HepG2 (cell line): ENCODE measurements around the gene XRCC5. TPM values are rescaled to one million over a fixed set of nuclear protein-coding genes. Genes with fewer than 3 reads are reported as not detected.

Source experiments
- BRF2 ChIP-seq: sonication (generic); formaldehyde crosslinking; IDR thresholded peaks from 2 replicates; pipeline ENCODE4 v1.8.1; 2022; ENCODE audit warnings: mild to moderate bottlenecking, missing genetic modification reagents
- GATA4 ChIP-seq: sonication (generic); IDR thresholded peaks from 2 replicates; pipeline ENCODE4 v1.6.1; 2016; ENCODE audit warnings: antibody characterized with exemption, low read depth, borderline replicate concordance
- HNRNPLL ChIP-seq: fragments of 200-400 bp; formaldehyde crosslinking; IDR thresholded peaks from 2 replicates; pipeline ENCODE4 v1.6.1; 2017; ENCODE audit warnings: mild to moderate bottlenecking, low read depth, low read length; ENCODE audit not compliant: poor library complexity, severe bottlenecking
- THYN1 ChIP-seq: sonication (generic); formaldehyde crosslinking; IDR thresholded peaks from 2 replicates; pipeline ENCODE4 v1.8.1; 2023; ENCODE audit warnings: low read depth, mild to moderate bottlenecking, moderate library complexity, missing genetic modification reagents, borderline replicate concordance
- ZBTB34 ChIP-seq: sonication (generic); formaldehyde crosslinking; IDR thresholded peaks from 2 replicates; pipeline ENCODE4 v1.8.0; 2022; ENCODE audit warnings: mild to moderate bottlenecking, missing genetic modification reagents
- ZBTB39 ChIP-seq: sonication (generic); formaldehyde crosslinking; IDR thresholded peaks from 2 replicates; pipeline ENCODE4 v1.5.0; 2020; ENCODE audit warnings: missing genetic modification reagents
- ZMAT5 ChIP-seq: sonication (generic); formaldehyde crosslinking; IDR thresholded peaks from 2 replicates; pipeline ENCODE4 v1.5.0; 2020; ENCODE audit warnings: mild to moderate bottlenecking, low read depth, missing genetic modification reagents, borderline replicate concordance
- ZNF275 ChIP-seq: sonication (generic); formaldehyde crosslinking; IDR thresholded peaks from 2 replicates; pipeline ENCODE4 v1.8.0; 2022; ENCODE audit warnings: missing genetic modification reagents, mild to moderate bottlenecking, inconsistent platforms, borderline replicate concordance
- ZNF343 ChIP-seq: sonication (generic); formaldehyde crosslinking; IDR thresholded peaks from 2 replicates; pipeline ENCODE4 v1.4.0; 2020; ENCODE audit warnings: mild to moderate bottlenecking, missing genetic modification reagents
- ZNF704 ChIP-seq: sonication (generic); formaldehyde crosslinking; IDR thresholded peaks from 2 replicates; pipeline ENCODE4 v1.8.1; 2023; ENCODE audit warnings: mild to moderate bottlenecking, inconsistent platforms, moderate library complexity, missing genetic modification reagents, borderline replicate concordance
- ZNF776 ChIP-seq: sonication (generic); formaldehyde crosslinking; IDR thresholded peaks from 2 replicates; pipeline ENCODE4 v1.4.0; 2020; ENCODE audit warnings: mild to moderate bottlenecking, missing genetic modification reagents
- ZSCAN30 ChIP-seq: sonication (generic); formaldehyde crosslinking; IDR thresholded peaks from 2 replicates; pipeline ENCODE4 v1.5.0; 2020; ENCODE audit warnings: mild to moderate bottlenecking, missing genetic modification reagents
- ZSCAN5A ChIP-seq: sonication (generic); formaldehyde crosslinking; IDR thresholded peaks from 2 replicates; pipeline ENCODE4 v1.8.0; 2022; ENCODE audit warnings: mild to moderate bottlenecking, missing genetic modification reagents, borderline replicate concordance
- polyA plus RNA-seq, 8 experiments: library from polyadenylated mRNA; depleted of rRNA in 3 of 8; stranded (reverse) in 7 of 8; unstranded in 1 of 8; fragments of >200 nt; fragmentation: Illumina TruSeq in 4 of 8; extraction: Trizol in 4 of 8; gene quantifications; 2 replicates each; pipeline versions ENCODE4 v1.2.1 to v1.2.3, GENCODE V29; 2011 to 2016; ENCODE audit warnings: low read depth in 4 of 8, missing spikeins in 1 of 8, mixed read lengths in 1 of 8; ENCODE audit not compliant: insufficient read depth in 1 of 8
- total RNA-seq, 5 experiments: library from RNA; depleted of rRNA; stranded (reverse); fragments of >200 nt; fragmentation: Illumina TruSeq; extraction: Trizol; gene quantifications; 2 replicates each; pipeline ENCODE4 v1.2.3, GENCODE V29; 2016; ENCODE audit warnings: low read depth in 1 of 5
- TF ChIP-seq, protein P1 (sequence below), 2 experiments: sonication (generic) in 1 of 2; formaldehyde crosslinking in 1 of 2; IDR thresholded peaks; 2 replicates each; pipeline versions ENCODE4 v1.4.0 to v1.6.1; 2018 to 2020; ENCODE audit warnings: missing genetic modification reagents in 2 of 2, borderline replicate concordance in 1 of 2, low read depth in 1 of 2, mild to moderate bottlenecking in 1 of 2, missing biosample characterization in 1 of 2
- TF ChIP-seq, protein P2 (sequence below): sonication (generic); formaldehyde crosslinking; IDR thresholded peaks from 2 replicates; pipeline ENCODE4 v1.4.0; 2020; ENCODE audit warnings: missing genetic modification reagents

Gene XRCC5
- total and polyA plus RNA-seq, 2 of the 13 experiments (the other 11 are each of a cell fraction or from before 2014, with no cell fraction given) = 264 to 454 TPM

DNA sequence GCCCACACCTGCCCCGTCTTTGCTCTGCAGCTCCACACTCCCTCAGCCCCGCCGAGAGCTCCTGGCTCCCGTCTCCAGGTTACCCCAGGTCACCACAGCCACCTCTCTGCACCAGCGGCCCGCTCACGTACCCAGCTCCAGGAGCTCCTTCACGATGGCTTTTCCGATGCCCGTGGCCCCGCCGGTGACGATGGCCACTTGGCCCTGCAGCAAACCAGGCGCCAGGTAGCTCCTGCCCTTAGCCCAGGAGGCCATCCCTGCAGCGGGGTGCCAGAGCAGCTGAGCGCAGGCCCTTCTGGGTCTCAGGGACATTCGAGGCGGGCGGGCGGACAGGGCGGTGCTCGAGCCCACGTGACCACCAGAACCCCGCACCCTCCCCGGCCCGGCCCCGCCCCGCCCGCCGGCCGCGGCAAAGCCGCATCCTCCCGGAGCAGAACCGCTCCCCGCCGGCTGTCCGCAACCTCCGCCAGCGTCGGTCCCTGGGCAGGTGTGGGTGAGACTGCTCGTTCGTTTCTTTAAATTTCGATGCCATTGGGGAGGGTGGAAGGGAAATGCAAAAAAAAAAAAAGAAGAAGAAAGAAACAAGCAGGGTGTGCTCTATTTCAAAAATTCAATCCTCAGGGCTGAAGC is 27.5 kb upstream of the XRCC5 start, which contains the start of the genes PECR and TMEM169 (continued):
- TF ChIP-seq, protein P1, sequence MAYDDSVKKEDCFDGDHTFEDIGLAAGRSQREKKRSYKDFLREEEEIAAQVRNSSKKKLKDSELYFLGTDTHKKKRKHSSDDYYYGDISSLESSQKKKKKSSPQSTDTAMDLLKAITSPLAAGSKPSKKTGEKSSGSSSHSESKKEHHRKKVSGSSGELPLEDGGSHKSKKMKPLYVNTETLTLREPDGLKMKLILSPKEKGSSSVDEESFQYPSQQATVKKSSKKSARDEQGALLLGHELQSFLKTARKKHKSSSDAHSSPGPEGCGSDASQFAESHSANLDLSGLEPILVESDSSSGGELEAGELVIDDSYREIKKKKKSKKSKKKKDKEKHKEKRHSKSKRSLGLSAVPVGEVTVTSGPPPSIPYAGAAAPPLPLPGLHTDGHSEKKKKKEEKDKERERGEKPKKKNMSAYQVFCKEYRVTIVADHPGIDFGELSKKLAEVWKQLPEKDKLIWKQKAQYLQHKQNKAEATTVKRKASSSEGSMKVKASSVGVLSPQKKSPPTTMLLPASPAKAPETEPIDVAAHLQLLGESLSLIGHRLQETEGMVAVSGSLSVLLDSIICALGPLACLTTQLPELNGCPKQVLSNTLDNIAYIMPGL (CRISPR knock-in tag; IDR thresholded peaks at IDR 0.05; ENCODE audit: borderline replicate concordance in 1 of 2, low read depth in 1 of 2) = peak; percentile 89 to 95
- TF ChIP-seq GATA4 = peak; percentile 59; the same call in 1 of the 2 replicates
- no peak for TF ChIP-seq BRF2 (CRISPR knock-in tag)
- peak; percentile 70 for TF ChIP-seq HNRNPLL
- peak; percentile 90 for TF ChIP-seq ZNF275 (CRISPR knock-in tag)
- peak; percentile 92 for TF ChIP-seq ZNF704 (CRISPR knock-in tag)
- peak; percentile 95 for TF ChIP-seq ZNF776 (CRISPR knock-in tag)
- TF ChIP-seq, protein P2, sequence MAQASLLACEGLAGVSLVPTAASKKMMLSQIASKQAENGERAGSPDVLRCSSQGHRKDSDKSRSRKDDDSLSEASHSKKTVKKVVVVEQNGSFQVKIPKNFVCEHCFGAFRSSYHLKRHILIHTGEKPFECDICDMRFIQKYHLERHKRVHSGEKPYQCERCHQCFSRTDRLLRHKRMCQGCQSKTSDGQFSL (CRISPR knock-in tag) = no peak
- no peak for TF ChIP-seq ZMAT5
- peak; percentile 80 for TF ChIP-seq ZBTB34 (CRISPR knock-in tag)
- TF ChIP-seq ZBTB39 (CRISPR knock-in tag) = peak; percentile 92; the same call in 1 of the 2 replicates
- peak; percentile 94 for TF ChIP-seq ZSCAN5A
- TF ChIP-seq ZNF343 (CRISPR knock-in tag) = peak; percentile 87
- no peak for TF ChIP-seq ZSCAN30
- no peak for TF ChIP-seq THYN1 (CRISPR knock-in tag)
